CD4-positive, alpha-beta T cell treated with Interleukin-4 for 4 hours (primary cell): ENCODE results near the gene SRC.

ENCODE experiments used
- DNase-seq: peaks from one replicate; pipeline ENCODE4 v3.0.0-alpha.2; 2020

Gene SRC

DNA sequence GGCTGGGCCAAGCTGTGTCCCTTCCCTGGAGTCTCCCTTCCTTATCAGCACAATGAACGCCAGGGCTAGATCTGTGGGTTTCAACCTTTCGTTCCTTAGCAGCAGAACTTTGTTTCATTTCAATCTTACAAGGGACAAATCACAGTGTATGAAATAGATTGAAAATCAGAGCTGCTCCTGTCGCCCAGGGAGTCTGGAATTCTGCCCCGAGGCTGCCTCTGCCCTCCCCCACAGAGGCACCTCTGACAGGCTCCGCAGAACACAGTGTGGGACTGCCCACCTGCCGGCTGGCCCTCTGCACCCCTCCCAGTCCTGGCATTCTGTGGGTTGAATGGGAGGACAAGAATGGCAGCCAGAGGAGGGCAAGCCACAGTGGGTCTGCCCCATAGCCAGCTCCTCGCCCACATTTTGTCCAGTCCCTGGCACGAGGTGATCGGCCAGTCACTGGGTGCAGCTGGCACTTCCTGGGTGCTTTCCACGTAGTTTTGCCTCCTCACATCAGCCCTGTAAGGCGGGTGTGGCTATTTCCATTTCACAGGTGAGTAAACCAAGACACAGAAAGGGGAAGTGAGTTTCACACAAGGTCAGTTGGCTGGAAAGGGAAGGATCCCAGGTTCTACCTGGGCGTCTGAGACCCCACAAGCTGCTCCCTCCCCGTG is 30.4 kb upstream of the SRC start:
- DNase-seq: no peak

DNA sequence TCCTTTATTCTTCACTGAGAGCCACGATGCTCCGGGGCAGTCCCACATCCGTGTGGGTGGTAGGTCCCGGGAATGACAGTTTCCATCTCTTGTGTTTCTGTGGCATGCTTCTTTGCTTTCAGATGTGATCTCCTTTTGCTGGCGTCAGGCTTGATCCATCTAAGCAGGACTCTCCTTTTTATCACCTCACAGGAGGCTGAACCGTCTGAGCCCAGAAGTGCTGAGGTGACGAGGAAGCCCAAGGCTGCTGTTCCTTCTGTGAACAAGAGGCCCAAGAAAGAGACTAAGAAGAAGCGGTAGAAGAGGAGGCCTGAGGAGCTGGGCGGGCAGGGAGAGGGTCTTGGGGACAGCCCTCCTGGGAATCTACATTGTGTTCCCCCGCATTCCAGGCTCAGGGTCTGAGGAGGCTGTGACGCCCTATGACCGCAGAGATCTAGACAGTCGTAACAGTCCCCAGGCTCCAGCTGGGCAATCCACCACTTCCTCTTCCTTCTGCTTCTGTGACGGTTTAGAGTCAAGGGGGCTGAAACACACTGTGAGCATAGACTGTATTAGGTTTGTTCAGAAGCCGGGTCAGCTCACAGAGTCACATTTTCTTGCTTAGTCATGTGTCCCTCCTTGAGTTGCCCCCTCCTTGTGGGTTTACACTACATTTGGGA is 29.7 kb upstream of the SRC start:
- peak; percentile 21 for DNase-seq

DNA sequence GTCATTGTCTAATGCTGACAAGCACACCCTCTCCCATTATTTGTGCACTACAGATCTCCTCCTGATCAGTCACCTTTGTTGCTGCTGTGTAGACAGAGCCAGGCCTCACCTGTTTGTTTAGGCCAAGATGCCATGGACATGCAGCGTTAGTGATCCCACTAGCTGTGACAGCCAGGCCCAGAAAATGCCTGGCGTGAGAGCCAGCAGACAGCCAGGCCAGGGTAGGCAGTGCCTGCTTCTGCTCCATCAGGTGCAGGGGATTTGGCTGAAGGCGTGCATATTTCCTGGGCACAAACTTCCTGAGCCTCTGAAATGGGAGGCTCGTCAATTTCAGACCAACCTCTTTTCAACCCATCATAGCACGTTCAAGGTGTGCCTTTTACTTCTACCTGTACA is 29.2 kb upstream of the SRC start:
- no peak for DNase-seq

GRCh38 chr20:37317316-37317715 is 28.6 kb upstream of the SRC start:
- DNase-seq: no peak

DNA sequence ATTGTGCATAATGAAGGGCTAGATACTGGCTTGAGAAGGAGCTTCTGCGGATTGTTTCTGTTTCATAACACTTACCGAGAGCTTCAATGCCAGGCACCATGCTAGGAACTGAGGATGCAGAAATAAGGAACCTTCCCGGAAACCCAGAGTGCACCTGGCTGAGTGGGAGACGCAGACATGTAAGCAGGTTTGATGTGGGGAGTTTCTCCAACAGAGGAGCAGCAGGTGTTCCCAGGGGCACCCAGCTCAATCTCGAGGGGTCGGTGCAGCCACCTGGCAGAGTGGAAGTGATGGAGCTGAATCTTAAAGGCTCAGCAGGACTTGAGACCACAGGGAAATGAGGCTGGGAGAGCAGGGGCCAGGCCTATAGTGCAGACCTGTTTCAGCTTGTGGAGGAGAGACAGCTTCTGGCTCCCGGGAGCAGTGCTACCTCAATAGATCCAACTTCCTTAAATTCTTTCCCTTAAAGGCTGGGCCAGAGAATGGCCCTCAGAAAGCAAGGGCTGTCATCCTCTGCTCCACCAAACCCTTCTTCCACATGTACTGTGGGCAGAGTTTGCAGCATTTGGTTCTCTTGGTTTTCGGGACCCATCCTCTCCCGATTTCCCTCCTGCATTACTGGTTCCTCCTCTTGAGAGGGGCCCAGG is 27.8 kb upstream of the SRC start:
- DNase-seq: no peak

DNA sequence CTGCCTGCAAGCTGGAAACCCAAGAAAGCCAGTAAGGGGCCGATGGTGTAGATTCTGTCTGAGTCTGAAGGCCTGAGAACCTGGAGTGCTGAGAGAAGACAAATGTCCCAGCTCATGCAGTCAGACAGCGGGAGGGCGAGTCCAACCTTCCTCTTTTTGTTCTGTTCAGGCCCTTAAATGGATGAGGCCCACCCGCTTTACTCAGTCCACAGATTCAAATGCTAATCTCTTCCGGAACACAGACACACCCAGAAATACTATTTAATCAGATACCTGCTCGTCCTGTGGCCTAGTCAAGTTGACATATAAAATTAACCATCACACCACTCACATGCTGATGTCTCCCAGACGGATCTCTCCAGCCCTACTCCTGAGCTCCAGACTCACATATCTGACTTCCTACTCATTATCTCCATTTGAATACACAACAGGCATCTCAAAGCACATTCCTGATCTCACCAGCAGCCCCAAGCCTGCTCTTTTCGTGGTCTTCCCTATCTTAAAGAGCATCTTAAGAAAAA is 26.7 kb upstream of the SRC start:
- DNase-seq: no peak

GRCh38 chr20:37323985-37324384 is 22.0 kb upstream of the SRC start:
- DNase-seq: no peak

DNA sequence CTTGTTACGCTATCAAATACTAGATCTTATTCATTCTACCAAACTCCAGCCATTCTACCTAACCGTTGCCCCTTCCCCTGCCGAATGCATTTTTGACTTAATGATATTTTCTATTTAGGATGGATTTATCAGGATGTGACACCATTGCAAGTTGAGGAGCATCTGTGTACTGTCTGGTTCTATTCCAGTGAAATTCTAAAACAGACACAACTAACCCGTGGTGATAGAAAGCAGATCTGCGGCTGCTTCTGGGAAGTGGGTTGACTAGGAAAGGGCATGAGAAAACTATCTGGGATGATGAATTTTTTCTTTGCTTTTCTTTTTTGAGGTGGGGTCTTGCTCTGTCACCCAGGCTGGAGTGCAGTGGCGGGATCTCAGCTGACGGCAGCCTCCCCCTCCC is 20.7 kb upstream of the SRC start:
- no peak for DNase-seq

- DNase-seq: no peak
Measured at GRCh38 chr20:37326666-37327065, 19.3 kb upstream of the SRC start.

DNA sequence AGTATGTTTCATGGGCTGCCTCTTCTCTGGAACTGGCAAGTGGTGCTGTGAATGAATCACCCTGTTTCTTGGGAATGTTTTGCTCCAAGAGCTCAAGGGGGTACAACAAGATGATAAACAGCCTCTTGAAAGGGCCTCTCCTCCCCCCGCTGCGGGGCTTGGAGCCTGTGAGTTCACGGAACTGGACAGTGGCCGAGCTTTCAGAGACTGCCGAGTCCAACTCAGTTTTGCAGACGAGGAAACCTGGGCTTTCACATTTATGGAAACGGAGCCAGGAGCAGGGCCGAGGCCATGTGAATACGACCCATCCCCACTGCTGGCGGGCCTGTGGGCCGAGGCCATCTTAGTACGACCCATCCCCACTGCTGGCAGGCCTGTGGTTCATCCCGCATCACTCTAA is 18.2 kb upstream of the SRC start:
- no peak for DNase-seq

GRCh38 chr20:37328149-37328945 is 17.6 kb upstream of the SRC start:
- no peak for DNase-seq

DNA sequence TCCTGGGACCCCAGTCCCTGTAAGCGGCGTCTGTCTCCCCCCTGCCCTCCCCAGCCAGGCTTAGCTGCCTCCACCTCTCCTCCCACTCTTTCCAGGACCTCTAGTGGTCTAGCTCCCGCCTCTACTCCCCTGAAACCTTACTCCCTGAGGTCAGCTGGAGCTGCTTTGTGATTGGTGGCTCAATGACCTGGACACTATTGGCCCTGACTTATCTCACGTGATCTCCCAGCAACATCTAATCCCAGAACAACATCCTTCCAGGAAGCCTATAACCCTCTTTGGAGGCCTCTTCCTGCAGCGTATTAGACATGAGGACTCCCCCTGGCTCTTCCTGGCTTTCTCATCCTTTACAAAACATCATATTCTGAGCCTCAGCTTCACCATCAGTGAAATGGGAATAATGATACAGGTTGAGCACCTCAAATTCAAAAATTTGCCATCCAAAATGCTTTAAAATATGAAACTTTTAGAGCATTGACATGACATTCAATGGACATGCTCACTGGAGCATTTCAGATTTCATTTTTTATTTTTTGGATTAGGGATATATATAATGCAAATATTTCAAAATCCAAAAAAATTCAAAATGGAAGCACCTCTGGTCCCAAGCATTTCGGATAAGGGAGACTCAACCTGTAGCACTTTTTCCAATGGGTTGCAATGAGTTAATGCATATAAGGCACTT is 16.3 kb upstream of the SRC start:
- no peak for DNase-seq

DNA sequence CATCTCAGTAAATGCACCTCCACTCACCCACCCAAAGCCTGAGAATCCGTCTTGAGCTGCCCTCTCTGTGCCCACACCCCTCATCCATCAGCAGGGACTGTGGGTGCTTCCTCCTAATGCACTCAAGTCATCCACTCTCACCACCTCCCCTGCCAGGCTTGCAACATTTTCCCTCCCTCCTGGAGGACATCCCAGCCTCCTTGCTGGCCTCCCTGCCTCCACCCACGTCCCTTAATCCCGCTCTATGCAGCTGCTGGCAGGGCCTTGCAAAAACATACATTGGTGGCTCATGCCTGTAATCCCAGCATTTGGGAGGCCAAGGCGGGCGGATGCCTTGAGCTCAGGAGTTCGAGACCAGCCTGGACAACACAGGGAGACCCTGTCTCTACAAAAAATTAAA is 15.6 kb upstream of the SRC start:
- no peak for DNase-seq

- DNase-seq: no peak
Measured at GRCh38 chr20:37331060-37331857, 14.7 kb upstream of the SRC start.

DNA sequence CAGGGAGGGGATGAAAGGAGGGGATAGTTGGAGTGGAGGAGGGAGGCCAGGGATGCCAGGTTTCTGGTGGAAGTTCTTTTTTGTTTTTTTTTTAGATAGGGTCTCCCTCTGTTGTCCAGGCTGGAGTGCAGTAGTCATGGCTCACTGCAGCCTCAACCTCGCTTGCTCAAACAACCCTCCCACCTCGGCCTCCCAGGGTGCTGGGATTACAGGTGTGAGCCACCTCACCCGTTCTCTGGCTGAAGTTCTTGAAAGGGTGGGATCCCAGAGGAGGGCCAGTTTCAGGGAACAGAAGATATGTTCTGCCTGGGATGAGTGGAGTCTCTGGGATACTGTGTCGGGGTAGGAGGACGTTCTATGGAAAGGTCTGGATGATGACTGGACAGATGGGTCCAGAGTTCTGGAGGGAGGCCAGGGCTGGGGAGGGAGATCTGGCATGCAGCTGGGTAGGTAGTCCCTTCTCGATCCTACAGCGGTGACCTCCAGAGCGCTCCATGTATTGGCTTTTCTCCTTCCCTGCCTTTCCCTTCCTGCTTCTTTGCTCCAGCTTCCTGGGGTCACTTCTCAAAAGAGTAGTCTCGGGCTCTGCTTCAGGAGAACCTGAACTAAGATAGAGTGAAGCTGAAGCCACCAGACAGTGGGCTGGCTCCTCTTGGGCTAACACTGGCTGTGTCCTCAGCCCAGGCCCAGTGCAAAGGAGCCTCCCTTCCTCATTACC is 12.7 kb upstream of the SRC start:
- DNase-seq: no peak

GRCh38 chr20:37333848-37334318 is 12.1 kb upstream of the SRC start:
- DNase-seq: peak; percentile 33

DNA sequence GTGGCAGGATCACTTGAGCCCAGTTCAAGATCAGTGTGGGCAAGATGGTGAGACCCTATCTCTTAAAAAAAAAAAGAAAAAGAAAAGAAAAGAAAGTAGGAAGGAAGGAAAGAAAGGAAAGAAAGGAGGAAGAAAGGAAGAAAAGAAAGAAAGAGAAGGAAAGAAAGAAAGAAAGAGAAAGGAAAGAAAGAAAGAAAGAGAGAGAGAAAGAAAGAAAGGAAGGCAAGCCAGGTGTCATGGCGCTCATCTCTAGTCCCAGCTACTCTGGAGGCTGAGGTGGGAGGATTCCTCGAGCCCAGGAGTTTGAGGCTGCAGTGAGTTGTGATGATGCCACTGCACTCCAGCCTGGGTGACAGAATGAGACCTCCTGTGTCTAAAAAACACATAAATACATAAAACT is 11.5 kb upstream of the SRC start:
- no peak for DNase-seq

GRCh38 chr20:37335642-37336368 is 10.1 kb upstream of the SRC start:
- no peak for DNase-seq

GRCh38 chr20:37336369-37337207 is 9.4 kb upstream of the SRC start:
- DNase-seq: peak; percentile 46
